ENCODE measurements around the gene POLR2J2.
"Not testable (repeated sequence)": the region's sequence is repeated elsewhere in the genome, so short reads cannot be mapped to it uniquely, and the experiment has no call there.

POLR2J2 gene

GRCh38 chr7:102671956-102672307 lies 469 bp upstream of the POLR2J2 start:
- not testable (repeated sequence) for H3K4me3 ChIP-seq (ENCODE audit: low read depth, low read length)

- not testable (repeated sequence) for H3K4me3 ChIP-seq (ENCODE audit: low read depth, low read length)
These were observed 3.9 kb downstream of the POLR2J2 start for GRCh38 chr7:102667523-102667922.

- not testable (repeated sequence) for H3K4me3 ChIP-seq (ENCODE audit: low read depth, low read length)
These were observed 4.6 kb downstream of the POLR2J2 start for GRCh38 chr7:102666850-102667249.

DNA sequence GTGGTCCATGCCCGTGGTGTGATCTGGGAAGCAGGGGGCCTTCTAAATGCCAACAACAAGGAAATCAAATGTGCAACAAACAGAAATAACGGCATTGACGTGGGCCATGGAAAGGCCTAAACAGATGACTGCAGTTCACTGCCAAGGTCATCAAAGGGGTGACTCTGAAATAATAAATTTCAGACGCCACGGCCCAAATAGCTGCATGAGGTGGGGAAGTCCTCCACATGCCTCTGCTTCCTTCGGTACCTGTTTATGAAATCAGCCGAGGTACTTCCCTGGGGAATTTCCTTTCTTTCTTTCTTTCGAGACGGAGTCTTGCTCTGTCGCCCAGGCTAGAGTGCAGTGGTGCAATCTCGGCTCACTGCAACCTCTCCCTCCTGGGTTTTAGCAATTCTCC lies 6.7 kb downstream of the POLR2J2 start:
- not testable (repeated sequence) for H3K4me3 ChIP-seq (ENCODE audit: low read depth, low read length)

DNA sequence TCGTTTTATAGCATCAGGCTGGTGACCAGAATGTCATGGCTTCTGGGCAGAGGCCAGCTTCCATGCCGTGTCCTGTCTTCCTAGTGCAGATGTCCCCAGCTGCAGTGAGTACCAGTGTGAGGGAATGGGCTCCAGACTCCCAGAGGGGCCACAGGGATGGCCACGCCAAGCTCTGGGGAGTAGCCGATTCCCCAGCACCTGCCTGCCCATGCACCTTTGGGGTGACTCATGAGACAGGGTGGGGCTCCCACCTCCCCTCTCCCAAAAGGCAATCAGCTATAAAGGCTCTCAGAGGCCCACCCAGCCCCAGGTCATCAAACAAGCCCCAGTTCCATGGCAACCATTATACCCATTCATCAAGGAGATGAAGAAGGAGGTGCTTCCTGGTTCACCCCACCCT lies 21.5 kb downstream of the POLR2J2 start, which contains the start of gene SPDYE2B:
SPDYE2B (plus strand) TSS at position 396 of the 400 bp plus-strand sequence. CDS start 2,030 bp downstream, outside the sequence.
- H3K4me3 ChIP-seq (ENCODE audit: low read depth, low read length) = not testable (repeated sequence)

DNA sequence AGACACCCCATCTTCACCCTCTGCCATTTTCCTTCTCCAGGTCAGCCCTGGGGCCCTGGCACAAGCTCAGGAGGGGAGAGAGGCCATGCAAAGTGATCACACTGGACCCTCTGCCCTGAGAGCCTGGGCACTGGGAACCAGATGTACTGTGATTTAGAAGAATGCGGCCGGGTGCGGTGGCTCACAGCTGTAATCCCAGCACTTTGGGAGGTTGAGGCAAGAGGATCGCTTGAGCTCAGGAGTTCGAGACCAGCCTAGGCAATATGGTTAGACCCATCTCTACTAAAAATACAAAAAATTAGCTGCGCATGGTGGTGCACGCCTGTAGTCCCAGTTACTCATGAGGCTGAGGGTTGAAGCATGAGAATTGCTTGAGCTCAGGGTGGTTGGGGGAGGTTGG lies 23.6 kb downstream of the POLR2J2 start:
- not testable (repeated sequence) for H3K4me3 ChIP-seq (ENCODE audit: low read depth, low read length)

GRCh38 chr7:102643404-102643803 lies 28.1 kb downstream of the POLR2J2 start:
- not testable (repeated sequence) for H3K4me3 ChIP-seq (ENCODE audit: low read depth, low read length)

GRCh38 chr7:102642691-102643090 lies 28.8 kb downstream of the POLR2J2 start, which contains the start of gene UPK3BL1:
Gene UPK3BL1, minus strand, starts transcription at chr7:102642791. Its CDS starts 50 bp downstream, at chr7:102642741.
- not testable (repeated sequence) for H3K4me3 ChIP-seq (ENCODE audit: low read depth, low read length)

DNA sequence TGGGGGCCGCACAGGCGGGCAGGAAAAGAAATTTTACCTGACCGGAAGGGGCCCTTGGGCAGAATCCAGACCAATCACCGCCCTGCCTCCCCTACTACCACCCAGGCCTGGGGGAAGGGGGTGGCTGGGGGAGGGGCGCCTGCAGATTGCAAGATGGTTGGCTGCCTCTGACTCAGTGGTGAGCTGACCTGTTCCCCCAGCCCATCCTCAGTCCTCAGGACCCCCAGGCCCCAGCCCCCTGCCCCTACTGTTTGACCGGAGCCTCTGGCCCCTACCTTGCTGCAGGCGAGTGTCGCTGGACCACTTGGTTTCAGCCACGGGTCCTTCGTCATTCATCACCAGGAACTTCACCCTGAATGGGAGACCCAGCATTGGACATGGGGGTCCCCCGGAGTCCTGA lies 32.6 kb downstream of the POLR2J2 start:
- H3K4me3 ChIP-seq (ENCODE audit: low read depth, low read length) = not testable (repeated sequence)

DNA sequence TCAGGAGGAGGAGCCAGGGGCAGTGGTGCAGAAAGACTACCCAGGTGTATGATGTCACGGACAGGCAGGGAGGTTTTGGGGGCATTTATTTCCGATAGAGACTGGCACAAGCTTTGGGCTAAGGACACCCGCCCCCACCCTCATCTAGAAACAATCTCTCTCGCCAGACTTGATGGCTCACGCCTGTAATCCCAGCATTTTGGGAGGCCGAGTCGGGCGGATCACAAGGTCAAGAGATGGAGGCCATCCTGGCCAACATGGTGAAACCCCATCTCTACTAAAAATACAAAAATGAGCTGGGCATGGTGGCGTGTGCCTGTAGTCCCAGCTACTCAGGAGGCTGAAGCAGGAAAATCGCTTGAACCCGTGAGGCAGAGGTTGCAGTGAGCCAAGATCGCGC lies 34.5 kb downstream of the POLR2J2 start:
- not testable (repeated sequence) for H3K4me3 ChIP-seq (ENCODE audit: low read depth, low read length)

GRCh38 chr7:102635354-102635753 lies 36.1 kb downstream of the POLR2J2 start:
- not testable (repeated sequence) for H3K4me3 ChIP-seq (ENCODE audit: low read depth, low read length)

GRCh38 chr7:102634299-102634698 lies 37.2 kb downstream of the POLR2J2 start:
- H3K4me3 ChIP-seq (ENCODE audit: low read depth, low read length) = not testable (repeated sequence)

- not testable (repeated sequence) for H3K4me3 ChIP-seq (ENCODE audit: low read depth, low read length)
These were observed 40.8 kb downstream of the POLR2J2 start for GRCh38 chr7:102630622-102631021.

DNA sequence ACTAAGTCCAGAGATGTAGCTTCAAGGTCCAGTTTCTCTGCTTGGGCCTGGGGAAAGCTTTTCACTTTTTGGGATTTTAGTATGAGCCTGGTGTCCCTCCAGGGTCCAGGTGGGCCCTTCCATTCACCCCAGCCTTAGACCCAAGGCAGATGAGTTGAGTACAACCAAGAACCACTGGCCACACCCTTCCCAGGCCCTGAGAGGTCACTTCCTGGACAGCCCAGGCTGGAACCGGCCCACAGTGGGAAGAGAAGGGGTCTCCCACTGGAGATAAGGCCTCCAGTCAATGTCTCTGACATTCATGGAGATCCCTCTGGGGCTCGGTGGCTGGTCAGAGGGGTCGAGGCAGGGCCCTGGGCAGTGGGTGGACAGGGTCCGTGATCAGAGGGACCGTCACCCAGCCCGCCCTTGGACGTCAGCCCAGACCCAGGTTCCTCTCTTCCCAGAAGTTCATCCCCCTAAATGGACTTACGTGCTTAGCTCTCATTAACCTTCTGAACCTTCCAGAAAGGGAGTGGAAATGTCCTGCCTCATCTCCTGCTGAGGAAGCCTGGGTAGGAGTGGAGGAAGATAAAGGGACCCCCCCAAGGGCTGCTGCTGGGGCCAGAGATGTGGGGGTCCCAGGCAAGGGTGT lies 44.1 kb downstream of the POLR2J2 start:
- H3K4me3 ChIP-seq (ENCODE audit: low read depth, low read length) = not testable (repeated sequence)

DNA sequence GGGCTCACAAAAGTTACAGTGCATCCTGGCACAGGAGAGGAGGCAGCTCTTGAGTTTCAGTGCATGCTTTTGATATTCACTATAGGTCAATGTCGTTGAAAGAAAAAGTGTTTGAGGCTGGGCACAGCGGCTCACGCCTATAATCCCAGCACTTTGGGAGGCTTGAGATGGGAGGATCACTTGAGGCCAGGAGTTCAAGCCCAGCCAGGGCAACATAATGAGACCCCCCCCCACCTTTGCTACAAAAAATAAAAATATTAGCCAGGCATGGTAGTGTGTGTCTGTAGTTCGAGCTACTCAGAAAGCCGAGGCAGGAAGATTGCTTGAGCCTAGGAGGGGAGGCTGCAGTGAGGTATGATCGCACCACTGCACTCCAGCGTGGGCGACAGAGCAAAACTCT lies 53.3 kb downstream of the POLR2J2 start:
- not testable (repeated sequence) for H3K4me3 ChIP-seq (ENCODE audit: low read depth, low read length)

DNA sequence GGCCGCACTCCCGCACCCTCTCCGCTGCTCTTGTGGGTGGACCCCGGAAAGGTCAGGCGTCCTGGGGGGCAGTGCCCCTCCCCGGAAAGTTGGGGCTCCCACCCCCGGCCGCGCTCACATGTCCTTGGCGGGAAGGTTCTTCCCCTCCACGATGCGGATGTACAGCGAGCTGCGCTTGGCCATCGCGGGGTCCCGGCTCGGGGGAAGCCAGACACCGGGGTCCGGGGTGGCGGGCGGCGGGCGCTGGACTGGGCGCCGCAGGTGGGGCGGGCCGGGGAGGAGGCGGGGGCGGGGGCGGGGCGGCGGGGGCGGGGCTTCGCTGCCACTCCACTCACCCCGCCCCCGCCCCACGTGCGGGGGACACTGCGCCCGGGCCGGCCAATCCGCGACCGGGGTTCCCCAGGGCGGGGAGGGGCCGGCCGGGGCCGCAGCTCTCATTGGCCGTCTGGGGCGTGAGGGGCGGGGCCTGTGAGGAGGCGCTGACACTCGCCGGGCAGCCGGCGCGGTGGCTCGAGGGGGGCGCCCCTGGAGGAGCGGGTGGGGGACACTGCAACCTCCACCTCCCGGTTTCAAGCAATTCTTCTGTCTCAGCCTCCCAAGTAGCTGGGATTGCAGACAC lies 54.8 kb downstream of the POLR2J2 start, which contains the start of gene RASA4:
RASA4 (minus strand) TSS at position 250 of the 619 bp plus-strand sequence; CDS start at position 183, 67 bp downstream.
- H3K4me3 ChIP-seq (ENCODE audit: low read depth, low read length) = not testable (repeated sequence)
